ENCODE measurements around the gene ZNF652. TPM values are rescaled to one million over a fixed set of nuclear protein-coding genes. Genes with fewer than 3 reads are reported as not detected.

Gene ZNF652
- total RNA-seq, 1 donor from 2014 or later = 52.7 TPM

DNA sequence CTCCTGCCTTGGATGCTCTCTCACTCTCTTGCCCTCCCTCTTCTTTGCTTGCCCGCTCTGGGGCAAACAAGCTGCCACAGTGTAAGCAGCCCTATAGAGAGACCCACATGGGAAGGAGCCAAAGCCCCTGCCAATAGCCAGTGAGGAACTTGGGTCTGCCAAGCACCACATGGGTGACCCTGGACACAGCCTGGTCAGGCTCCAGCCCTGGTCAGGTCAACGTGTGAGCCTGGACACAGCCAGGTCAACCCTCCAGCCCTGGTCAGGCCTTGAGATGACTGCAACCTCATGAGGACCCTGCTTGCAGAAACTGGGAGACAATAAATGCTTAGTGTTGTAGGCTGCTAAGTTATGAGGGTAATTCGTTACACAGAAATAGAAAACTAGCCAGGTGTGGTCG, 117.2 kb downstream of the ZNF652 start:
- H3K9me3 Mint-ChIP-seq (ENCODE audit: low read depth) = no peaks in the 10 kb centered on the region
- H3K27ac Mint-ChIP-seq = no peak overlapping the region
- TF ChIP-seq, protein P1, sequence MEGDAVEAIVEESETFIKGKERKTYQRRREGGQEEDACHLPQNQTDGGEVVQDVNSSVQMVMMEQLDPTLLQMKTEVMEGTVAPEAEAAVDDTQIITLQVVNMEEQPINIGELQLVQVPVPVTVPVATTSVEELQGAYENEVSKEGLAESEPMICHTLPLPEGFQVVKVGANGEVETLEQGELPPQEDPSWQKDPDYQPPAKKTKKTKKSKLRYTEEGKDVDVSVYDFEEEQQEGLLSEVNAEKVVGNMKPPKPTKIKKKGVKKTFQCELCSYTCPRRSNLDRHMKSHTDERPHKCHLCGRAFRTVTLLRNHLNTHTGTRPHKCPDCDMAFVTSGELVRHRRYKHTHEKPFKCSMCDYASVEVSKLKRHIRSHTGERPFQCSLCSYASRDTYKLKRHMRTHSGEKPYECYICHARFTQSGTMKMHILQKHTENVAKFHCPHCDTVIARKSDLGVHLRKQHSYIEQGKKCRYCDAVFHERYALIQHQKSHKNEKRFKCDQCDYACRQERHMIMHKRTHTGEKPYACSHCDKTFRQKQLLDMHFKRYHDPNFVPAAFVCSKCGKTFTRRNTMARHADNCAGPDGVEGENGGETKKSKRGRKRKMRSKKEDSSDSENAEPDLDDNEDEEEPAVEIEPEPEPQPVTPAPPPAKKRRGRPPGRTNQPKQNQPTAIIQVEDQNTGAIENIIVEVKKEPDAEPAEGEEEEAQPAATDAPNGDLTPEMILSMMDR (IDR thresholded peaks at IDR 0.05; ENCODE audit: unreplicated experiment) = no peak
- no peaks in the 10 kb centered on the region for H3K36me3 Mint-ChIP-seq (ENCODE audit: insufficient read depth)
- H3K4me1 Mint-ChIP-seq (ENCODE audit: low read depth) = no peaks in the 10 kb centered on the region
- H3K27me3 Mint-ChIP-seq = peaks cover 3% of the 10 kb centered on the region
- DNase-seq (ENCODE audit: low spot score, unreplicated experiment) = no peak
- no peak overlapping the region for H3K4me3 Mint-ChIP-seq (ENCODE audit: low read depth)

Small RNA genes within 50 kb of the gene (microRNA-seq; reads per million reads assigned to microRNA genes)
- not detected for gene MIR6129 (ENCODE audit: borderline number of aligned reads, unreplicated experiment)

Other genes starting within 250 kb of the ZNF652 start
- 0.07 and 0.11 TPM in 2 replicates for gene B4GALNT2, start 229.5 kb downstream of the ZNF652 start, total RNA-seq
- gene GNGT2, start 151.7 kb downstream of the ZNF652 start, total RNA-seq = not detected in 2 replicates
- gene ABI3, start 151.5 kb downstream of the ZNF652 start, total RNA-seq = not detected in 2 replicates
- not detected in 2 replicates for gene PHOSPHO1, start 131.5 kb downstream of the ZNF652 start, total RNA-seq
- 168 and 169 TPM in 2 replicates for gene PHB1, start 52.6 kb upstream of the ZNF652 start, total RNA-seq
- 2.7 and 6.2 TPM in 2 replicates for gene NGFR, start 133.0 kb upstream of the ZNF652 start, total RNA-seq
- 0.20 and 0.38 TPM in 2 replicates for gene NXPH3, start 213.6 kb upstream of the ZNF652 start, total RNA-seq